GM19395 (cell line): ENCODE results near the gene LEMD2.

Experiments used
- ATAC-seq: cut with Tn5 transposase; IDR thresholded peaks from one replicate; pipeline ENCODE4 v1.9.1; 2021; ENCODE audit warnings: mild to moderate bottlenecking, moderate library complexity; ENCODE audit not compliant: unreplicated experiment

Gene LEMD2

DNA sequence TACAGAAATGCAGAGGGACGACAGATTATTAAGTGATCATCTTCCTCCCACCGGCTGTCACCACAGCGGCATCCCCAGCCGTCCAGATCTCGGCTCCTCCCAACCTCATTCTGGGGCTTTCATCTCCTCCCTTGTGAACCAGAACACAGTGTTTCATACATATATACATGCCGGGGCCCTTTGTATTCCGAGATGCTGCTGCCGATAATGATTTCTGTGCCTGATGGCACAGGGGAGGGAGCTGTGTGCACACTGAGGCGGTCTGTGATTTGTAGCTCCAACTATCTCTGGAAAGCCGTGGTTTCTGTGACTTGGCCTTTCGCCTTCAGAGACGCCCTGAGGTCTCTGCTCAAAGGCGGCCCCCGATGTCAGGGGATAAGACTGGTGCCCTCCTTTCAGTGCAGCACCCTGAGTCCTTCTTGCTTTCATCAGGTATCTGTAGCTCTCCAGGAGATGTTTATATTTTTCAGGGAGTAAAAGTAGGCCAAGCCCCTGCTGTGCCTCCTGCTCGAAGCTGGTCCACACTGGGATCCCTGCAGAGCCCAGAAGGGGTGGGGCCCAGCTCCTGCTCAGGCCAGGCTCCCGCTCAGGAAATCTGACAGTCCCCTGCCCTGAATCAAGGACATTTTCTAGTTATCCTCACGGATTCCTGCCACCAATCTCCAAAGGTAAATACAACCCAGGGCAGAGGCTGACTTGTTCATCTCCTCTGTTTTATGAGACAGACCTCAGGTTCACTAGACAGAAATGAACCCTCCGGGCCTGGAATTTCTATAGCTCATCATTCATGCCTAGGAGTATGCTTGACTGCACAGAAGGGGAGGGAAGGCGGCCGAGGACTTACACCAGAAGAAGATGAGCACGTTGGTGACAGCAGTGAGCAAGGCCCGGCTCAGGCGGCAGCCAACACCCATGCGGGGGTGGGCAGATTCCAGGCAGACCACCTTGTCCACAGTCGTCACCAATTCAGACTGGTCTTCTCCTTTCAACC is 11.2 kb downstream of the LEMD2 start:
- no peak for ATAC-seq

GRCh38 chr6:33776764-33777163 is 12.2 kb downstream of the LEMD2 start:
- no peak for ATAC-seq

- no peak for ATAC-seq
Observed at GRCh38 chr6:33776186-33776585, 12.7 kb downstream of the LEMD2 start.

- ATAC-seq = no peak
Observed at GRCh38 chr6:33774774-33775173, 14.2 kb downstream of the LEMD2 start.

DNA sequence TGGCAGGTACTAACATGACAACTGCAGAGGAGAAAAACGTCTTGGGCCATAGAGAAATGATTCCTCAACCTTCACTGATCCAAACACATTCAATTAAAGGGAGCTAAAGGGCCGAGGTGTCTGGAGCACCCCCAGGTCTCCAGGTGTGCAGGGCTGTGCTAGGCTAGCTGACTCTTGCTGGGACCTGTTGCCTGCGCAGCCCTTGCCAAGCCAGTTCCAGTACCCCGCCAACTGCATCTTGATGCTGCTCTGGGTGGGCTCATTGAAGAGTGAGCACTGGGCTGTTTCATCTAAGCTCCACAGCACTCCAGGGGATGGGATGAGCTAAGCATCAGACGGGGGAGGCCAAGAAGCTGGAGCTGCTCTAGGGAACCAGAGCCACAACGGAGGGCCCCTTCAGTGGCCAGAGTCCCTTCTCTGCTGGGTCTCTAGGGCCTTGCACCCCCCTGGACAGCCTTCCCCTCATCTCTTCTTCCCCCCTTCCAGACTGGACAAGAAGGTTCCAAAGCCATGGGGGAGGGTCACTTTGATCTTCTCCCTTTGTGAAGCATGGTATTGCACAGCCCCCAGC is 15.9 kb downstream of the LEMD2 start:
- no peak for ATAC-seq

DNA sequence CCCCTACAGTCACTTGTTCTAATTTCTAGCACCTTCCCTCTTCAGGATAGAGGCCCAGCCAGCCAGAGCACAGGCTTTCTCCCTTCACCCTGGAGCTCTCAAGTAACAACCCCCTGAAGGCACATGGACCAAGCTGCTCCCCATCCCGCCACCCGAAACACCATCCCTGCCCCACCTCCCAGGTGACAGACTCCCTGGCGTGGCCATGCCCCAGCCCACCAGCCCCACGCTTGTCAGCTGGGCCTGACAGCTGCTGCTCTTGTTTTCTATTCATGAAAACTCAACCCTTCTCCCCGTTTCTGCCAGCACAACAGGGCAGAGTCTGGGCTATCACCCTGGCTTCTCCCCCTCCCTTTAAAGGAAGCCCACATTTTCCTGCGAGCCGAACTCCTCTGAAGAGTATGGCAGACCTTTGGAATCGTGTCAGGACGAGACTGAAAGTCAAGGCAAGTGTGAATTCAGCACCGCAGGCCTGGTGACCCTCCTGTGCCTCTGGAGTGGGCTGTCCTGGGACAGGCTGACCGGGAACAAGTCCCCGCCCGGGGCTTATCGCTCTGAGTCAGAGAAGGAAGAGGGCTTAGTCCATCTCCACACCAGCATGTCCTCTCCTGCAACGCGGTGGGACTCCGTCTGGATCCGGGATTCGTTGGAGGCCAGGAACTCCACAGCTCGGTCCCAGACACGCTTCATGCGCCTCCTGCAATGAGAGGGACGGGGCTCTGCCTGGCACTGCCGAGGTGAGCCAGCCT is 16.7 kb downstream of the LEMD2 start:
- no peak for ATAC-seq

DNA sequence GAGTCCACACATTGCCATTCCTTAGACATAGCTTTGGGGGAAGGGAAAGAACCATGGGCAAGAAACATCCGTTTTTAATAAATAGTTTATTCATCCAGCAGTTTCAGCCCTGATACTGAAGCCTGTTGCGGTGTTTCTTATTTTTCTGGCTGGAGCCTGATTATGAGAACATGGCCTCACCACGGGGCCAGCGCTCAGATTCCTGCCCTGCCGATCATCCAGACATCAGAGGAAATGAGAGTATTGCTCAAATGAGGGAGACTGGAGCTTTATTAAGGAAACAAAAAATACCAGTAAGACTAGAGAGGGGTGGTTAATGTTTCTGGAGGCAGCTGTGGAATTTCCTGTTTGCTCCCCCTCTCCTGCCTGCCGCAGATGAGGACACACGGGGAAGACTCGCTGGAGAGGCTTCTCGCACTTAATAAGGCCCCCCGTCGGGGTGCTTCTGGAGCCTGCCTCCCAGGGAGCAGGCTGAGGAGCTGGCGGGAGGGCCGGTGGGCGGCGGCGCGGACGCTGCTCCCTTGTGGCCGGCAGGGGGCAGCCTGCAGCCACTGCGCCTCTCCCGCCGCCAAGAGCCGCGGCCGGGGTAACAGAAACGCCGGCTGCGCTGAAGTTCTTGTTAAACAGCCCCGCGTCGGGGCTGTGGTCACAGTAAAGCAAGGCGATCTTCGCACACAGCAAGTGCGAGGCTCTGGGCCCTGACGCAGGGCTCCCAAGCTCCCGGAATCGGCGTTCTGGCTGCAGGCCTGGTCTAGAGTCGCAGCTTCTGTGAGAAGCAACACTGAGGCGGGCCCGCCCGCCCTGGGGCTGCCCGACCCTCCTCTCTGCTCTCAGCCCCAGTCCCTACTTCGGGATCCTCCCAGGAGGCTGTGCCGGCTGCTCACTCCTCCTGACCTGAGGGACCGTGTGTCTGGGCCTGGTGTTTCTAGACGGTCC is 17.5 kb downstream of the LEMD2 start:
- ATAC-seq = no peak

DNA sequence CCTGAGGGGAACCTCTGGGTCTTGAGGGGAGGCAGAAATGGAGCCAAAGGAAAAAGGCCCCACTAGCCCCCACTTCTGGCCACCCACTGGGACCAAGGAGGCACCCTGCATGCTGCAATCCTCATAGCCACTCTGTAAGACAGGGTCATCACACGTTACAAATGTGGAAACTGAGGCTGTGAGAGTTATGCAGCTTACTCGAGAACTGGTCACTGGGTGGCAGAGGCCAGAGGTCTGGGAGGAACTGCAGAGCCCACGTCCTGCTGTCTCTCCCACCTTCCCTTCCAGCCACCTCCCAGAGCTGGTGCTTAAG is 18.1 kb downstream of the LEMD2 start:
- ATAC-seq = no peak

DNA sequence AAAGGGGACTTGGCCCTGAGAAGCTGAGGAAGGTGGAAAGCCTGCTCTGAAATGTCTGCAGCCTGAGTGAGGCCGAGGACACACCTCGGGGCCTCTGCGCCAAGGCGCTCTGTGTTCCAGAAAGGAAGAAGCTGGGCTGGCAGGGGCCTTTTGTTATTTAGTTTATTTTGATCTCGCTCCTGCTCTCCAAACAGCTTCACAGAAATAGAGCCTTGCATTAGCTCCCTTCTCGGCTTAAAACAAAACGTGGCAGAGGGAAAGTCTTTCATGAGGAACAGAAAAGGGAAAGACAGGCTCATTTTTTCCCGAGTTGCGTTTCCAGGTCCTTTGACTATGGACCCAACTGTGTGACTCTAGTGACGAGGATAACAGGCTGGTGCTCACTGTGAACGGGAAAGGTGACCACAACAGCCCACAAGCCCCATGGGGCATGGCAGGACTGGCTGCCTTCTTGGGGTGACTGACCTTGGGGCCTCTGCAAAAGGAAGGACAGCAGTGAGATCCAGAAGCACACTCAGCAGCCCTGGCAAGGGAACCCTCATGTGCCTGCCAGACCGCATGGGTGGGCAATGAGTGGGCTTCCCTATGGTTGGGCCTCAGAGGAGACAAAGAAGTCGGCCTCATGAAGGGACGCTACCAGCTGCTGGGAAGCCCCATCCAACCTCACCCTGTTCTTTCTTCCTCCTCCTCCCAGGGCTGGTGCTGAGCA is 18.7 kb downstream of the LEMD2 start:
- no peak for ATAC-seq

DNA sequence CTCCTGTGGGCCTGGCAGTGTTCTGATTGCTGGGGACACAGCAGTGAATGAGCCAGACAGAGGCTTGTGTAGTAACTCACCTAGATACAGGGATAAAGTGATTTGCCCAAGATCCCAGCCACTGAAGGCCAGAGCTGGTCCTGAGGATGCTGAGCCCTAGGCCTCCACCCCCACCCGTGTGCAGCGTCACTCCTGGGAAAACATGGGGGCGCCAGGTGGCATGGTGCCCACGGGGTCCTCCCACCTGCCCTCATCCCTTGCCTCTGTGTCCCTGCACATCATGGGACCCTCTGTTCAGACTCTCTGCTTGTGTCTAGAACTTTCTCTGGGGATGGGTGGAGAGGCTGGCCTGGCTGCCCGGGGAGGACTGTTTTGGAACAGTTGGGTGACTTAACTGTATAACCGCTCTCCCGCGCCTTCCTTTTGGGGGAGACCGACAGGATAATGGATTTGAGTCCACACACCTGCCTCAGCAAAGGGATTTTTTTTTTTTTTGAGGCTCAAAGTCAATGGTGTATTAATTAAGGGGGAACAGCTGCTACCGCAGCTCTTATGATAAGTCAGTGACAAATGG is 19.6 kb downstream of the LEMD2 start:
- ATAC-seq = no peak

GRCh38 chr6:33768644-33769120 is 20.2 kb downstream of the LEMD2 start:
- no peak for ATAC-seq

- no peak for ATAC-seq
Observed at GRCh38 chr6:33766921-33767907, 21.7 kb downstream of the LEMD2 start.

DNA sequence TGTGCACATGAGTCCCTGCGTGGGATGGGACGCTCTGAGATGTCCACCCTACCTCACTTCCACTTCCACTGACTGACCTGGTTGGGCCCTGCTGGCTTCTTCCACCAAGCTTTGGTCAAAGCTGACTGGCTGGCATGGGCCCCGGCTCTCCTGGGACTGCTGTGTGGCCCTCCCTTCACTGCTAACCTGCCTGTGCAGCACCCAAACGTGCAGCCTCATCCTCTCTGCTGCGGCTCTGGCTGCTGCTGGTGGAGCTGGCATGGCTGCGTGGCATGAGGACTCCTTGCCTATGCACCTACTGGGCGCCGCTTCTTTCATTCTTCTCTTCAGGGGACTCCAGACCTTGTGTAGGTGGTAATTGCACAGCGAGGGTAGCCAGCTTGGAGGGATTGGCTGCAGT is 23.6 kb downstream of the LEMD2 start:
- no peak for ATAC-seq

DNA sequence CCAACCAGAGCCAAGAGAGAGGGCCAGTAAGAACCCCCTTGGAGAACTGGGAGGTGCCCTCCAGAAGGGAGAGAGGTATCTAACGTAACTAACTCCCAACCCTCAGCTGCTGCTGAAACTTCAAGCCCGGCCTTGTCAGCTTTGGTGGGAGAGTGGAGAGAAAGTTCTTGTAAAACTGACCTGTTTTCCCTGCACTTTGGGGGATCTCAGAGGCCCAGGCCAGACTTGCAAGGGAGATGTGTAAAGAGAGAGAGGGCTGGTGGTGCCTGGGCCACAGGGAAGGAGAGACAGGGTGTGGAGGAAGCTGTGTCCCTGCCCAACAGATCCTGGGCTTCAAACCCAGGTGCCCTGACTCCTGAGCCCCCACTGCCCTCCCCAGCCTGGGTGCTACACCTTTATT is 24.9 kb downstream of the LEMD2 start:
- no peak for ATAC-seq

DNA sequence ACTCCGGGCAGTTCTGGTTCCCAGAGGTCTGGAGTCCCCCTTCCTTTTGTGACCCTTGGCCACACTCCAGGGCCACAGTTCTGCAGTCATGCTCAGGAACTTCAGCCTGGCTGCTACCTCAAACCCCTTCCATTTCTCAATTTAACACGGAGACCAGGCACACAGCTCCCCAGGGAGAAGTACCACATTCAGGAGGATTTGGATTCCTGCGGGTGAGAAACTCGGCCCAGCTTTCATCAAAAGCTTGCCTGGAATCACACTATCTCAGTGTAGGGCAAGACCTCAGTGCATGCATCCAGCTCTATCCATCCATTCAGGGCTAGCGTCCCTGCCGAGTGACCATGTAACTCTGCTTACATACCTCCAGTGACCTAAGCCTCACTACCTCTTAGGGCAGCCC is 25.4 kb downstream of the LEMD2 start:
- no peak for ATAC-seq

DNA sequence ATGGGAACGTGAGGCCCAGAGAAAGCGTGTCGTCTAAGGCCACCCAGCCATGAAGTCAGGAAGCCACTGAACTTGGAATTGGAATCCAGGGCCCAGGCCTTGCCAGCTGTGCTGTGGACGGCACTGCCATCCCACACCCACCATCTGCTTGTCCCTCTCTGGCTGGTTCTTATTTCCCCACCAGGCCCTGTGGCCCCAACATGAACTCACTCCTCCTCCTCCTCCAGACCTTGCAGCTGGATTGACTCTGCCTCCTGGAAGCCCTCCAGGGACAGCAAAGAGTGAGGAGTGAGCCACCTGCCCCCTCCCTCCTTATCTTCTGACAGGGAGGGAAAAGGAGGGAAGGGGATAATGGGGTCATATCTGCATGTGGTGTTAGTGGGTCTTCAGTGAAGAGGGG is 26.2 kb downstream of the LEMD2 start:
- no peak for ATAC-seq

DNA sequence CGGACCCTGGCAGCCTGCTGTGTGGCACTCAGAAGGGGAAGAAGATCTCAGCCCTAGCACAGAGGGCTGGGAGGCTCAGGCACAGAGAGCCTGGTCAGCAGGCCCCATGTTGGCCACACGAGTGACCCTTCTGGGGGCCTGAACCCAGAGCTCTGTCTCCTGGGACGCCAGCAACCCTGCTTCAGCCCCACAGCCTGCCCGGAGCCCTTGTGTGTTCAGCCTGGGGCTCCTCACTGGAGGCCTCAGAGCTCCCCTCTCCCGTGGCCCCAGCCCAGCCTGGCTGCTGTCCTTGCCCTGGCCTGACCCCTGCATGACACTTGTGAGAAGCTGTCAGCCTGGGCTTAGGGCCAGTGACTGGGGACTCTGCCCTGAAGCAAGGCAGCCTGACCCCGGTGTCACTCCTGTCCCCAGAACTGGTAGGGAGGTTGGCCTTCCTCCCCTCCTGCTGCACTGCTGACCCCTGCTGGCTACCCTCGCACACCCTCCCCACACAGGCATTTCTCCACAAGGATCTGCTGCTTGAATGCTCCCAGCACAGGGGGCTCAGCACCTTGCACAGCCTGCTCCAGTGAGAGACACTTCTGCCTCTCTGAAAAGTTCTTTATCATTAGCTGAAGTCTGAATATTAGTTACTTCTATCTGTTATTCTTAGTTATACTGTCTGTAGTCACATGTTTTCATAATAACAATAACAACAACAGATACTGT is 26.9 kb downstream of the LEMD2 start:
- ATAC-seq = no peak

GRCh38 chr6:33761581-33761921 is 27.4 kb downstream of the LEMD2 start:
- no peak for ATAC-seq
